CD4-positive, alpha-beta T cell treated with Interleukin-10 for 1 hour (primary cell): Measurements from ENCODE around the gene ADORA2A.

Experiments
- DNase-seq: peaks from one replicate; pipeline ENCODE4 v3.0.0-alpha.2; 2020

The ADORA2A gene

DNA sequence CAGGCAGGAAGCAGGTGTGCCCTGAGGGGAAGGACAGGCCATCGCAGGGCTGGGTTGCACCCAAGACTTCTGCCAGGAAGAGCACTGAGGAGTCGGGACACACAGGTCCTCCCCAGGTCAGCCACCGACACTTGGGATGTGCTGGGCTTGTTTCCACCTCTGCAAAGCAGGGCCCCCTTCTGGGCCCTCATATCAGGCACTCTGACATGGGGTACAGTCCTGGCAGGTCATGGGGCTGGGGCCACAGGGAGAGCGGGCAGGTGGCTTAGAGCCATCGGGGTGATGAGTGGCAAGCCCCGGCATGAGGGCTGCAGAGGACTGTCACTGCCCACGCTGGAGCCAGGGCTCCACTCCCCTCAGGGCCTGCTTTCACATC lies 7.9 kb upstream of the ADORA2A start:
- no peak for DNase-seq

DNA sequence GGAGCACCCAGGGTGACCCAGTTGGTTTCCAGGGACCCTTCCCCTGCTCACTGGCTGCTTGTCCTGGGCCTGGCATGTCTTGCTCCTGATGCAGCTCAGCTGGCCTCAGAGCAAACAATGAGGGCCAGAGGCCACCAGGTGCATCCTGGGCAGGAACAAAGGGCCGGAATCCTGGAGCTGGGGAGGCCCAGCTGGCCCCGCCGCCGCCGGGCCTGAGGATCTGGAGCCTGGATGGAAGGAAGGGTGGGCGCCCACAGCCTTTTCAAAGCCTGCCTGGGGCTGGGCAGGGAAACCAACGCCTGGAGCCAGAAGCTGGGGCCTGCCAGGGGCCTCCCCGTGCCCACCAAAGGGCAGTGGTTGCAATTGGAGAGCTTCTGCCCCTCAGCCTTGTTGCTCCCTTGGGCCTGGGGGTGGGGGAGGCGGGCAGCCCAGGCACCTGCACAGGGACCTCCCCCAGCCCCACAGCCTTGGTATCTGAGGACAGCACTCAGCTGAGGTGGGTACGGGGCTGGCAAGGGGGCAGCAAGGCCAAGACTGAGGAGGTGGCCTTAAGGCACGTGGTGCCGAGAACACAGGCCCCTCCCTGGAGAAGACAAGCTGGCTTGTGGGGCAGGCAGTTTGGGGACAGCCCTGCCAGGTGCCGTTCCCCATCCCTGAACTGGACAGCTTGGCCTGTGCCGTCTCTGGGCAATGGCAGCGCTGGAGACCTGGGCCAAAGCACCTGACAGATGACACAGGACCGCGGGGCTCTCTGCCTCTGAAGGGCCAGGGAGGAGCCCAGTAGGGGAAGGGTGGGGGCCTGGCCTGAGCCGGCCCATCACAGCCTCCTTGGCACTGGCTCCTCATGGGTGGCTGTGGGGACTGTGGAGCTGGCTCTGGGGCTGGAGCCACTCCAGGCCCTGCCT lies 7.1 kb upstream of the ADORA2A start:
- DNase-seq, result no peak

DNA sequence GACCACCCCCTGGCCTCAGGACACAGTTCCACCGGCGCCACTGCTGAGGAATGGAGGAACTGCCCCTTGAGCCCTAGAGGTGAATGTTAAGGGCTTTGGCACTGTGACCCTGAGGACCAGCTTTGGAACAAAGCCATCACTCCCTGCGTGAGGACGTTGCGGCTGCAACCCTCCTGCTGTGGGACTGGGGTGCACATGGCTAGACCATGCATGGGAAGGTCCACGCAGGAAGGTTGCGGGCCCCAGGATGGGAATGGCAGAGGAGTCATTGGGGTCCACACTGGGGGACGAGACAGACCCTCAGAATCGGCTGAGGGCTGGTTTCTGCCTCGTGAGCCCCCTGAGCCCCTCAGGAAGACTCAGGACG lies 6.4 kb upstream of the ADORA2A start:
- no peak for DNase-seq

DNA sequence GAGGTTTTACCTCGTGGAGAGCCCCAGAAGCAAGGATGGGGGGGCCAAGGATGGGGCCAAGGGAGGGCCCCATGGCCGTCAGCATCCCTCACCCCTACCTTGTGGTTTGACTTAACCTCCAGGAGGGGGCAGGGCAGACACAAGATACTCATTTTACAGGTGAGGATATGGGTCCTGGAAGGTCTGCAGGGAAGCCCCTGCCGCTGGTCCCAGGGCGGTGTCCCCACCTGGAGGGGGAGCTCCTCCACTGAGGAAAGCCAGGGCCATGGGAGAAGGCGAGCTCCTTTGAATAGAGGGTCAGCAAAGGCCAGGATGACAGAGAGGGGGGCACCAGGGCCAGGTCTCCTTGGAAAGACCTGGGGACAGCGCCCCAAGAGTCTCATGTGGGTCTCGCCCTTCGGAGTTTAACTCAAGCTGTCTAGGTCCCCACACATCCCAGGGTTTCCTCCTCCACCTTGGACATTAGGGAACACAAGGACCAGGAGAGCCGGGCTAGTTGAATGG lies 5.9 kb upstream of the ADORA2A start:
- peak; percentile 56 for DNase-seq

DNA sequence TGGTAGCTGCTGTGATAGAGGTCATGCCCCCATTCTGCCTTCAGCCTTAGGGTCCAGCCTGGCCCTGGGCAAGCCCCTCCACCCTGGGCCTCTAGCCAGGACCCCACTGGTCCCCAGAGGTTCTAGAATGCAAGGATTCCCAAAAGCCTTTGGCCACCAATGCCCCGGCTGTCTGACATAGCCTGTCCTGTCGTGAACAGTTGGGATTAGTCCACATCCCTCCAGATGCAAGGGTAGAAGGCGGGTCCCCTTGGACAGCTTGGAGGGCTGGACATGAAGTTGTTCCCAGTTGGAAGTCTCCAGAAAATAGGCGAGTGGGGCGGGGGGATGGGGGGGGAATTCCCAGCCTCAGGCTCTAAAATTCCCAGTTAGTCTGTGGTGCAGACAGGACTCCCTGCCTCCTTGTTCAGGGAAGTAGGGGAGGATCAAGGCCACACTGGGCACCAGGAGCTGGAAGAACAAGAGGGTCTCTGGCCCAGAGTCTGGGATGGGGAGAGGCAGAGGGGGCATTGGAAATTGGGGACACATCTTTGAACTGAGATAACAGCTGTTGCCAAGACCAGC lies 5.2 kb upstream of the ADORA2A start:
- DNase-seq, result no peak

DNA sequence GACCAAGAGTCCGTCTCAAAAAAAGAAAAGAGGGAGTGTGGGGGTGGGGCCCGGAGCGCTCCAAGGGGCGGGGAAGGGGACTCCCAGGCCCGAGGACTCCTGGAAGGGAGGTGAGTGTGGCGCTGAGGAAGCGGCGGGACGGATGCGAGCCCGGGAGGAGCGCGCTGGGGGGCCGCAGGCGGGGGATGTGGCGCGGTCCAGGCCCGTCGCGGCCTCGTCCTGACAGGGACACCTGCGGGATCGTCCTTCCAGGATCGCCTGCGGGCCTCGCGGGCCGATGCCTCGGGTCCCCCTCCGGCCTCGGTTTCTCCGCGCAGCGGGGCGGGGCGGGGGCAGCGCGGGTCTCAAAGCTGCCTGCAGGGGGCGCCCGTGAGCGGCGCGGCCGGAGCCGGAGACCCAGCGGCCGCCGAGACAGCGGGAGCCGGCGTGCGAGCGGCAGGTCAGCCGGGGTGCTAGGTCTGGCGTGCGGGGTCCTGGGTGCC lies 3.8 kb upstream of the ADORA2A start:
- peak; percentile 62 for DNase-seq

DNA sequence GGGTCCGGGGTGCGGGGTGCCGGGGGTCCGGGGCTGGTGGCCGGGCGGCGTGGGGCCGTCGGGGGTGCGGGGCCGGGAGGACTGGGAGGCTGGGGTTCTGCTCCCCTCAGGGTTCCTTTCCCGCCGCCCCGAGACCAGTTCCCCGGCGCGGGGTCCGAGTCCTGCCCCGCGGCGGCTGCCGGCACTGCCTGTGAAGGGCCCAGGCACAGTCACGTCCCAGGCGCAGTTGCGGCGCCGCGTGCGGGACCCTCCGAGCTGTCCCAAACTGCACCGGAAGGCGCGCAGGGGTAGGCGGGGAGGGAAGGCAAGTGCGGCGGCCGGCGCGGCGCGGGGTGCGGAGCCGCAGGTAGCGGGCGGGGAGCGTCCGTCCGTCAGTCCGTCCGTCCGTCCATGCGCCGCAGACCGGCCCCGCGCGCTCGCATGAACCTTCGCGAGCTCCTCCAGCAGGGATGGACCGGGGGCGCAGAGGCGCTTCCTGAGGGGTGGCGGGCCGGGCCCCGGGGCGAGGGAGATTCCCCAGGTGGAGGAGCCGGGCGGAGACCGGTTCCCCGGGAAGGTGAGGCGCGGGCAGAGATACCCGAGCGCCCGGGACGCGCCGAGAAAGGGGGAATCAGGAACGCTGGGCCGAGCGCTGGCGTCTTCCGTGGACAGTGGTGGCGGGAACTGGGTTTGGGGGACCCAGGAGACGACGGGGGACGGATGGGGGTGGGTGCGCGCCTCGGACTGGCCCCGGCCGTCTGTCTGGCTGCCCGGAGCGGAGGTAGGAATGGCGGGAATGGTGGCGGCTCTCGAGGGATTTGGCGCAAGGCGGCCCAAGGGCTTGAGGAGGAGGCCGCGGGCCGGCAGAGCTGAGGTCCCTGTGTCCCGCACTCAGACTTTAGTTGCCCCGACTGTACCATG lies 3.1 kb upstream of the ADORA2A start:
- DNase-seq, result peak; percentile 41

DNA sequence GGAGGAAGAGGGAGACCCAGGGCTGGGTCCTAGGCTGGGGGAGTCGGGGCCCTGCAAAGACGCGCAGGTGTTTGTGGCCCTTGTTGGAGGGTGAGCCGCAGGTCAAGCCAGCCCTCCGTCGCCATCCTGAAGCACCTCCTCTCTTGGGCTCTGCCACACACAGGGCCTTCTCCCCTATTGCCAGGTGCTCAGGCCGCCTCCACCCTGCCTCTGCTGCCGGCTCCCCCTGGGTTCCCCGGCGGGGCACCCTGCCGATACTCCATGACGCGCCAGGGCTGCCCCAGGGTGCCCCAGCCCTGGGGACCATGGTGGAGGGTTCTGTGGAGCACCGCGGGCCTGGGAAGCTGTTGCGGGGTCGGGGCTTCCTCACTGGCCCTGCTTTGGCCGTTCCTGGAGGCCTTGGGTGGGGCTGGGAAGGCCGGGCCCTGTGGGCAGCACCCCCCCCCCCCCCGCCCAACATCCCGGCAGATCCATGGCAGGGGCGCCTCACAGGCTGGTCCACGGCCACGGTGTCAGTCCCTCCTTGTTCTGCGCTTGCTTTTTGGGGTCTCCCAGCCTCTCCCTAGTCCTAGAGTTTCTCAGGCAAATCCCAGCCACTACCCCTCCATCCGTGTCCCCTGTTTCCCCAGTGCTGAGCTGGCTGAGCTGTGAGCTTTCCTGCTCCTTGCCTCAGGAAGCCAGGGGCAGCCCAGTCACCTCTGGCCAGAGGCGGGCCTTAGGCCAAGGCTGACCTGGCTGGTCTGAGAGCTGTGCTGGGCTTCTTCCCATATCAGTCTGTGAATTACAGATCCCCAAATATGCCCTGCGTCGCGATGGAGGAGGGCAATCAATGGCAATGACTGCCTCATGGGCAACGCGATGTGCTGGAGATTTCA lies 2.3 kb upstream of the ADORA2A start:
- DNase-seq, result no peak

DNA sequence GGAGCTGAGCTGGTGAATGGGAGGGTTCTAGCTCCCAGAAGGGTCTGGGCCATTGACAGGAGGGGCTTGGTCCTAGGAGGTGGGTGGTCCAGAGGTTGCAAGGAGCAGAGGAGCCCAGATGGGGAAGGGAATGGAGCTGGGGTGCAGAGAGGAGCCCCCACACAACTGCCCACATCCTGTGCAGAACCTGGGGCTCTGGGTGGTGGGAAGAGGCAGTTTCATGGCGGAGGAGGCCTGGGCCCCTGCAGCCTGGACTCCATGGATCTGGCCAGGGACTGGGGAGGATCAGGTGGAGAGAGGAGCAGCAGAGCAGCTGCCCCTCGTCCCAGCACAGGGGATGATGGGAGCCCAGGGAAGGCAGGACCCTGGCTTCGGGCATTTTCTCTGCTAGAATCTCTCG lies 963 bp upstream of the ADORA2A start:
- no peak for DNase-seq

DNA sequence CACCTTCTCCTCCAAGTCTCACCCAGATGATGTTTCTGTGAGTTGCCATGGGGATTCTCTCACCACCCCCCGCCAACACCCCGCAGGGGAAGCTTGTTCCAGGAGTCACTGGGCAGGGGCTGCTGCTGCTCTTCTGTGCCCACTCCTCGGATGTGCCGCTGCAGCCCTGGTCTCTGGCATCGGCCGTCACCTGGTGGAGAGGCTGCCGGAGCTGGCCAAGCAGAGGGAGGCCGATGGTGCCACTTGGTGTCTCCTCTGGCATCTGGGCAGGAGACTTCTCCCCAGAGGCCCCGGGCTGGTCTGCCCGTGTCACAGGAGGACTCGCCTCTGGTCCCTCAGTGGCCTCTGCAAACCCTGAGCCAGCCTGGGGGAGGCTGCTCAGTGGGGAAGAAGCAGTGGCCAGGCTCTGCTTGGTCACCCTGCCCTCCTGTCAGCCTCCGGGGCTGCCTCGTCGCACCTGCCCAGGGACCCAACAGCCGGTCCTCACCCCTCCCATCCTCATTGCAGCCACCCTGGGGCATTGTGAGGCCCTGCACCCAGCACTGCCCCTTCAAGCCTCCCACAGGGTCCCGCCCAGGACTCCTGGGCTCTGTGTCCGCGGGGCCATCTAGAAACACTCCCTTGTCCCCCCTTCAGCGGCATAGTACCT lies 424 bp upstream of the ADORA2A start:
- DNase-seq, result no peak

DNA sequence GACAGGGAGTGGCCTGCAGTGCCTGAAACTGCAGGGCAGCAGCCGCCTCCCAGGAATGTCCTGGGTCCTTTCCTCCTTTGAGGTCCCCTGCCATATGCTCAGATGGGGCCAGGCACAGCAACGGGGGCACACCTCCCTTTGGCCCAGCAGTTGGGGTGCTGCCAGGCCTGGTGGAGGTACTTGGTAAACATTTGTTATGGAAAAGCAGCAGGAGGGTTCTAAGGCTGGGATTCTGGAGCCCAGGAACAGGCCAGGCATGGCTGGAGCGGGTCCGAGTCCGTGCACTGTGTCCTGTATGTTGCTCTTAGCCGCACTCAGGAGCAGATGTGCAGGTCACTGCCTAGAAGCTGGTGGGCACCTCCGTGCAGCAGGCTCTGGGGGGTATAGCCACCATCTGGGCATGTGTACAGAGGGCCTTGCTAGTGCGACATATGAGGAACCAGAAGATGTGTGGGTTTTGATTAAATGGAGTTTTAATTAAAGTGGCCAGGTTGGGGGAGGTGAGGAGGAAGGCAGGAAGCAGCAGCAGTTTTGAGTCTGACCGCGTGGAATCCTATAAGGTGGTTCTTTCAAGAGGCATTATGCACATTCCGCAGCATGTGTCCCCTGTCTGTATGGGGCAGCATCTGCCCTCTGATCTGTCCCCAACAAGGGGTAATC lies 1.5 kb downstream of the ADORA2A start:
- no peak for DNase-seq

DNA sequence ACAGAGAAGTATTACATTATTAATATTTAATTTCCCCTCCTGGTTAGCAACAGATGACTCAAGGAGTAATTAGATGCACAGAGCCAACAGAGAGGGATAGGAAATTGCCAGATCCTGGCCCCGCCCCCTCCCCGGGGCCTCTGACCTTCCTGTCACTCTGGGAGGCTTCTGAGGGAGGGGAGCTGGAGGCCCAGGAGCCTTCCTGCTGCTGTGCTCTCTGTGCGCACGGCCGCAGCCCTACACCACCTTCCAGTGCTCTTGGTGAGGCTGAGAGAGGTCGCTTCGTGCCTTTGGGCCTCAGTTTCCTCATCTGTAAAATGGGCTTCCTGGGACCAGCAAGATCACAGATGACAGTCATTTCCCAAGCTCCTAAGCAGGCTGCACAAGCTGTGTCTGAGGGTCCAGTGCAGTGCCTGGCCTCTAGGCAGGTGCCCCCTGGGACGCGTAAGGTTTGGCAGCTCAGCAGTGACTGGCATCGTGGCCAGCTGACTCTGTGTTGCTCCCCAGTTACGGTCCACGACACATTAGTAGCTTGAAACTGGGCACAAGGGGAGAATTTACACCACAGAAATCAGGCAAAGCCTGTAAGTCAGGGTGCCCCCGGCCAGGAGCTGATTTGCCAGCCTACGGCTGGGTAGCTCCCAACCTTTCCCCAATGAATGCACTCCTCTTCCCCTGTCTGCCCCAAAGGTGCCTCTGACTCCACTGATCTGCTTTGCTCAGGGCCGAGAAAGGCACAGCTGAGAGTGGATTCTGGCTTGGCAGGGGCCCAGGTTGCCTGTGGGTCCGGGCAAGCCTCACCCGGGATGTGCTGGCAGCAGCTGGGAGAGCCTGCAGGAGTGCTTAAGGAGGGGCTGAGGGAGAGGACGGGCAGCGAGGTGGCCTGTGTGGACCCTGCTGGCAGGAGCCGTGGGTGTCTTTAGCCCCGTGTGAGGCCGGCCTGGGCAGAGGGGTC lies 2.3 kb downstream of the ADORA2A start:
- DNase-seq, result peak; percentile 66

DNA sequence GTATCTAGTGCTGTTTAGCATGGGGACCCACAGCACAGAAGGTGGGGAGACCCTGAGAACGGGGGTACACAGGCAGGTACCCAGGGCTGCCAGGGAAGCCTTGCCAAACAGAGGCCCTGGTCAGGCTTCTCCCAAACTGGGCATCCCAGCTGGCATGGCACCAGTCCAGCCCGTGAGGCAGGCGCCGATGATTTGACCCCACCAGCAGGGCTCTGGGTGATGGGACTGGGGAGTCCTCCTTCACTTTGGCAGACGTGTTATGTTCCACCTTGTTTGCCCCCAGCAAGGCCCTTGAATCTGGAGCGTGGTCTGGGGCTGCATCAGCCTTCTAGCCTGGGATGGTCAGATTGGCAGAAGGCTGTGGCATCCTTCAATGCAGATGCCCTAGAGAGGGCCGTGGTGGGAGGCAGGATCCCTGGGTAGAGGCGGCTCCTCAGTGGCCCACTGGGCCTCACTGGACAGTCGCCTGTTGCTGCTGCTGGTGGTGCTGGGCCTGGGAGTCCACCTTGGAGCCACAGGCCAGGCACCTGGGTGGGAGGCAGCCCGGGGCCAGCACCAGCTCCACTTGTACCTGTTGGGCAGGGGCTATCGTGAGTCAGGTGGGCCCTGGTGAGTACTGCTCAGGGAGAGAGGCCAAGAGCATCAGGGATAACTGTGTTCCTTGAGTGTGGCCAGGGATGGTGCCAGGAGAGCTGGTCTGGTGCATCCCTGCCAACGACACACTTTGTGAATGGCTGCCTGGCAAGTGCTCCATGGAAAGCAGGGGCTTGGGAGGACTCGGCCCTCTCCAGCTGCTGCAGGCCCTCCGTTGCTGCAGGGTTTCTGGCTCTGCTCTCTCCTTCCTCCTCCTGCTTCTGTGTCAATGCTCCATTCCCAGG lies 3.3 kb downstream of the ADORA2A start:
- no peak for DNase-seq

DNA sequence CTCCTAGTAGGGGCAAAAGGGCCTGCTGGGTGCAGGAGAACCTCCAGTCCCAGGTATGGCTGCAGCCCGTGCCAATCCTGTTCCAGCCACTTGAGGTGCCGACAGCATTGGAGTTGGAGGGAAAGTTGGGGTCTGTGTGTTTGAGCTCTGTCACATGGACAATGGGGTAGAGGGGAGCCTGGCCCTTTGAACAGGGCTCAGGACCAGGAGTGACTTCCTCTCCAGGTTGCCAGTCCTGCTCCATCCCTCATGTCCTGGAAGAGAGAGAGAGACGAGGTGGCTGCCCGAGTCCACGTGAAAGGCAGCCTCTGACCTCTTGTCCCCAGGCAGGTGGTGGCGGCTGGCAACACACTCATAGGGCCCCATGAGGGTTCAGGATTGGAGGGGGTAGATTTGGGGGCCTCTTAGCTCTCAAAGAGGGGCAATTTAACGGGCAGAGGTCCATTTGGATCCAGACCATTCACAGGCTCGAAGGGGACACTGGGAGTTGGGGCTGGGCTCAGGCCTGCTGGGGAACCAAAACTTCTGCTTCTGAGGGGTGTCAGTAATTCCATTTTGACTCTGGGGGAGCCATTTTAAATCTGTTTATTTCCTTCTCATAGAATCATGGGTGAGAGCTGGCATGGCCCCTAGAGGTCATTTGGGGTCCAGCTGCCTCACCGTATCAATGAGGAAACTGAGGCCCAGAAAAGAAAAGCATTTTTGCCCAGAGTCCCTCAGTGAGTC lies 4.1 kb downstream of the ADORA2A start:
- DNase-seq, result no peak

DNA sequence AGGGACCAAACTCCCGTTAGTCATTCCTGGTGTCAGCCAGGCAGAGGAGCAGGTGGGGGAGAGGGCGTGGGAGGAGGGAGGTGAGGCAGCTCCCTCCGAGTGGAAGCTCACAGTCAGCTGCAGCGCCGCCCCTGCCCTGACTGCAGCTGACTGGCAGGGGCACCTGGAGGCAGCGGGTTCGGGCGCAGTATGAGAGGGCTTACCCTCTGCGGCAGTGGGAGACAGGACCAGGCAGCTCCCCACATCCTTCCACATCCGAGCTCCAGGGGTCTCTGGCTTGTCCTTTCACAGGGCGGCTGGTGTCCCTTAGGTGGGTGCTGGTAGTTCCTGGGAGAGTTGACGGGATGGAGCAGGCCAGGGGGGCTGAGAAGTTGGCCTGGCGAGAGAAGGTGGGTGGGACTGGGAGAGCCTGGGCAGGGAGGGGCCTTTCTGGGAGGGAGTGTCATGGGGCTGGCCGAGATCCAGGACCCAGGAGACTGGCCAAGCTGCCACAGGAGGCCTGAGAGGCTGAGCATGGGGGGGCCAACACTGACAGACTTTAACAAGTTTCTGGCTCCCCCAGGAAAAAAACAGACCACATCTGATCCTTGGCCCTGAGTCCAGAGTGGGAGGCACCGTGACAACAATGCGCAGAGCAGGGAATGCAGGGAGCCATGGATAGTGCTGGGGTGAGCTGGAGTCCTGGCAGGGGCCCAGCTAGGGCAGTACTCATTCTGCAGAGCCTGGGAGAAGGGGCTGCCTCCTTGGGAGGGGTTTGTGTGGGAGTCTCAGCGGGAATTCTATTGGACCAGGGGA lies 4.9 kb downstream of the ADORA2A start:
- no peak for DNase-seq

DNA sequence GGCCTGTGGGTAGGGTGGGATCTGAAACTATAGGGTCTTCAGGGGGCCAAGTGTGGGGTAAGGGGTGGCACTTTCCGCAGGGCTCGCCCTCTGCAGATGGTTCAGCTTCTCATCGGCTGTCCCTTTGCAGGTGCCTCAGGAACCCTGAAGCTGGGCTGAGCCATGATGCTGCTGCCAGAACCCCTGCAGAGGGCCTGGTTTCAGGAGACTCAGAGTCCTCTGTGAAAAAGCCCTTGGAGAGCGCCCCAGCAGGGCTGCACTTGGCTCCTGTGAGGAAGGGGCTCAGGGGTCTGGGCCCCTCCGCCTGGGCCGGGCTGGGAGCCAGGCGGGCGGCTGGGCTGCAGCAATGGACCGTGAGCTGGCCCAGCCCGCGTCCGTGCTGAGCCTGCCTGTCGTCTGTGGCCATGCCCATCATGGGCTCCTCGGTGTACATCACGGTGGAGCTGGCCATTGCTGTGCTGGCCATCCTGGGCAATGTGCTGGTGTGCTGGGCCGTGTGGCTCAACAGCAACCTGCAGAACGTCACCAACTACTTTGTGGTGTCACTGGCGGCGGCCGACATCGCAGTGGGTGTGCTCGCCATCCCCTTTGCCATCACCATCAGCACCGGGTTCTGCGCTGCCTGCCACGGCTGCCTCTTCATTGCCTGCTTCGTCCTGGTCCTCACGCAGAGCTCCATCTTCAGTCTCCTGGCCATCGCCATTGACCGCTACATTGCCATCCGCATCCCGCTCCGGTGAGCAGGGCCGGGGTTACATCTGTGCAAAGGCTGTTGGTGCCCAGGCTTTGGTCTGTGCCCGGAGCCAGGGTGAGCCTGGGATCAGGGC lies 5.8 kb downstream of the ADORA2A start:
- DNase-seq, result no peak
